Uterus (tissue), 4 donors: ENCODE results near the gene GLYATL1B. TPM values are rescaled to one million over a fixed set of nuclear protein-coding genes. Genes with fewer than 3 reads are reported as not detected.
"Not testable (repeated sequence)": the region's sequence is repeated elsewhere in the genome, so short reads cannot be mapped to it uniquely, and the experiment has no call there.

Experiments used
- DNase-seq, 2 donors: peaks; one replicate each; pipeline ENCODE4 v3.0.0-alpha.2; 2019 to 2020
- H3K27ac ChIP-seq, 2 donors: fragments of 200-600 bp; sonication (generic); 1 replicate in 1 of 2; 2 replicates in 1 of 2; pipeline ENCODE4 v1.5.1; 2016 to 2018
- H3K27me3 ChIP-seq, 2 donors: fragments of 200-600 bp; sonication (generic); one replicate each; pipeline ENCODE4 v1.5.1; 2018 to 2019; ENCODE audit warnings: control low read depth in 1 of 2
- H3K36me3 ChIP-seq, 2 donors: fragments of 200-600 bp; sonication (generic); one replicate each; pipeline ENCODE4 v1.5.1; 2019; ENCODE audit warnings: control low read depth in 1 of 2
- H3K4me1 ChIP-seq, 2 donors: fragments of 200-600 bp; sonication (generic); one replicate each; pipeline ENCODE4 v1.5.1; 2018 to 2019; ENCODE audit warnings: control low read depth in 1 of 2
- H3K4me3 ChIP-seq, 2 donors: fragments of 200-600 bp; sonication (generic); 1 replicate in 1 of 2; 2 replicates in 1 of 2; pipeline ENCODE4 v1.5.1; 2018 to 2019; ENCODE audit warnings: mild to moderate bottlenecking in 1 of 2
- H3K9me3 ChIP-seq, 2 donors: fragments of 200-600 bp; sonication (generic); one replicate each; pipeline ENCODE4 v1.5.1; 2019; ENCODE audit warnings: control low read depth in 1 of 2
- CTCF ChIP-seq, 4 experiments: fragments of 200-600 bp in 2 of 4; fragments of 450-650 bp in 2 of 4; sonication (generic) in 2 of 4; IDR thresholded peaks; one replicate each; pipeline ENCODE4 v1.5.1; 2016 to 2019; ENCODE audit warnings: antibody characterized with exemption in 4 of 4, mild to moderate bottlenecking in 2 of 4, moderate library complexity in 1 of 4
- POLR2A ChIP-seq, 2 donors: fragments of 450-650 bp; IDR thresholded peaks; one replicate each; pipeline ENCODE4 v1.6.1; 2016; ENCODE audit warnings: antibody characterized with exemption in 2 of 2, mild to moderate bottlenecking in 1 of 2, moderate library complexity in 1 of 2
- intact Hi-C: fragments of 100-400 bp; cut with DNase I; formaldehyde crosslinking; loops from one replicate; pipeline ENCODE4 v1.15.1; 2023; ENCODE audit warnings: low total_unique reads
- total RNA-seq, 4 donors: library from RNA; depleted of rRNA in 3 of 4; stranded (reverse); fragments of >200 nt in 3 of 4; gene quantifications; one replicate each; pipeline versions ENCODE4 v1.1.0 to v1.2.4, GENCODE V29; 2014 to 2023
- donor health status: DM: yes; HTN: yes; CAD: no.

Gene GLYATL1B
- not detected for total RNA-seq

- not testable (repeated sequence) for H3K9me3 ChIP-seq
Observed at GRCh38 chr11:59086007-59086406, at the start of gene GLYATL1B. GLYATL1B (plus strand) TSS chr11:59086307; CDS start chr11:59086307, 0 bp downstream.

GRCh38 chr11:59036542-59036941 lies 49.6 kb upstream of the GLYATL1B start:
- H3K4me3 ChIP-seq, H3K27ac ChIP-seq, H3K9me3 ChIP-seq, H3K4me1 ChIP-seq, intact Hi-C loops, DNase-seq, H3K27me3 ChIP-seq, H3K36me3 ChIP-seq: not testable (repeated sequence)

More at GRCh38 chr11:59086007-59086406, at the start of gene GLYATL1B:
- intact Hi-C loops, DNase-seq, H3K27ac ChIP-seq, H3K36me3 ChIP-seq, H3K4me1 ChIP-seq, H3K4me3 ChIP-seq, H3K27me3 ChIP-seq: not testable (repeated sequence)

GRCh38 chr11:59037434-59037833 lies 48.7 kb upstream of the GLYATL1B start:
- intact Hi-C loops, H3K27me3 ChIP-seq, DNase-seq, H3K27ac ChIP-seq, H3K36me3 ChIP-seq, H3K4me3 ChIP-seq, H3K9me3 ChIP-seq, H3K4me1 ChIP-seq: not testable (repeated sequence)

GRCh38 chr11:59040607-59041006 lies 45.5 kb upstream of the GLYATL1B start:
- Histone ChIP-seq H3K9me3 (no peaks in the 10 kb centered on the region), H3K27me3 (no peaks in the 10 kb centered on the region), H3K36me3 (no peaks in the 10 kb centered on the region), H3K4me3 (no peak overlapping the region), H3K4me1 (no peaks in the 10 kb centered on the region), H3K27ac (no peak overlapping the region)
- TF ChIP-seq CTCF (IDR thresholded peaks at IDR 0.05) (no peak), POLR2A (IDR thresholded peaks at IDR 0.05) (no peak)
- intact Hi-C loops: no loop called here
- DNase-seq: no peak

GRCh38 chr11:59051383-59051782 lies 34.7 kb upstream of the GLYATL1B start:
- H3K27me3 ChIP-seq, H3K27ac ChIP-seq, H3K4me3 ChIP-seq, H3K9me3 ChIP-seq, intact Hi-C loops, H3K36me3 ChIP-seq, DNase-seq, H3K4me1 ChIP-seq: not testable (repeated sequence)

- intact Hi-C loops, H3K4me3 ChIP-seq, H3K27ac ChIP-seq, H3K36me3 ChIP-seq, H3K9me3 ChIP-seq, H3K4me1 ChIP-seq, H3K27me3 ChIP-seq, DNase-seq: not testable (repeated sequence)
Observed at GRCh38 chr11:59052355-59052754, 33.8 kb upstream of the GLYATL1B start.

- H3K27ac ChIP-seq: no peak overlapping the region
- no peak for TF ChIP-seq POLR2A (IDR thresholded peaks at IDR 0.05)
- TF ChIP-seq CTCF (IDR thresholded peaks at IDR 0.05): peak in 3 of 4 experiments; percentile 28 to 37 (median 30)
- no peaks in the 10 kb centered on the region for H3K9me3 ChIP-seq
- no peaks in the 10 kb centered on the region for H3K36me3 ChIP-seq
- H3K4me3 ChIP-seq: no peak overlapping the region
- intact Hi-C loops: no loop called here
- H3K4me1 ChIP-seq: no peaks in the 10 kb centered on the region
- H3K27me3 ChIP-seq: no peaks in the 10 kb centered on the region
- peak; percentile 36 to 42 for DNase-seq
Observed at GRCh38 chr11:59053387-59053786, 32.7 kb upstream of the GLYATL1B start.
